Stimulated activated CD8-positive, alpha-beta memory T cell treated with anti-CD3 and anti-CD28 coated beads, Interleukin-15, amount 100 ng/mL, for 4 hours (primary cell): Measurements from ENCODE around the gene RASAL3.

ENCODE experiments used
- DNase-seq, 2 donors: peaks; one replicate each; pipeline ENCODE4 v3.0.0-alpha.2; 2020; ENCODE audit warnings: low read depth in 2 of 2

RASAL3 gene

GRCh38 chr19:15436012-15436825, 28.1 kb downstream of the RASAL3 start:
- no peak for DNase-seq

- no peak for DNase-seq
Measured at GRCh38 chr19:15433519-15434069, 30.8 kb downstream of the RASAL3 start.

GRCh38 chr19:15432629-15433518, 31.5 kb downstream of the RASAL3 start:
- DNase-seq: peak; percentile 82 to 89

- no peak for DNase-seq
Measured at GRCh38 chr19:15432018-15432494, 32.3 kb downstream of the RASAL3 start.

- no peak for DNase-seq
Measured at GRCh38 chr19:15431396-15432017, 32.8 kb downstream of the RASAL3 start.

GRCh38 chr19:15430526-15431120, 33.7 kb downstream of the RASAL3 start:
- DNase-seq: no peak

GRCh38 chr19:15429825-15430467, 34.4 kb downstream of the RASAL3 start:
- no peak for DNase-seq

- DNase-seq: no peak
Measured at GRCh38 chr19:15428956-15429824, 35.2 kb downstream of the RASAL3 start.

GRCh38 chr19:15427991-15428471, 36.3 kb downstream of the RASAL3 start:
- DNase-seq: no peak

GRCh38 chr19:15427350-15427700, 37.0 kb downstream of the RASAL3 start:
- DNase-seq: no peak

- no peak for DNase-seq
Measured at GRCh38 chr19:15426485-15427349, 37.6 kb downstream of the RASAL3 start.

- no peak for DNase-seq
Measured at GRCh38 chr19:15425321-15425950, 38.9 kb downstream of the RASAL3 start.

- DNase-seq: no peak
Measured at GRCh38 chr19:15424692-15425272, 39.6 kb downstream of the RASAL3 start.

- no peak for DNase-seq
Measured at GRCh38 chr19:15424121-15424520, 40.2 kb downstream of the RASAL3 start.

GRCh38 chr19:15423130-15423529, 41.2 kb downstream of the RASAL3 start:
- no peak for DNase-seq

- no peak for DNase-seq
Measured at GRCh38 chr19:15422296-15423075, 41.9 kb downstream of the RASAL3 start.

GRCh38 chr19:15421721-15422260, 42.6 kb downstream of the RASAL3 start:
- DNase-seq: no peak
